Prostate gland (tissue), 2 donors: ENCODE measurements around the gene STXBP5L.

Experiments
- POLR2A ChIP-seq: fragments of 450-650 bp; IDR thresholded peaks from one replicate; pipeline ENCODE4 v1.6.1; 2016; ENCODE audit warnings: antibody characterized with exemption, mild to moderate bottlenecking
- TF ChIP-seq, protein P1 (sequence below), 4 experiments: fragments of 200-600 bp in 2 of 4; fragments of 450-650 bp in 2 of 4; sonication (generic) in 2 of 4; IDR thresholded peaks; 1 replicate in 3 of 4; 2 replicates in 1 of 4; pipeline ENCODE4 v1.5.1; 2016 to 2019; ENCODE audit warnings: antibody characterized with exemption in 4 of 4, mild to moderate bottlenecking in 2 of 4, moderate library complexity in 2 of 4

DNA sequence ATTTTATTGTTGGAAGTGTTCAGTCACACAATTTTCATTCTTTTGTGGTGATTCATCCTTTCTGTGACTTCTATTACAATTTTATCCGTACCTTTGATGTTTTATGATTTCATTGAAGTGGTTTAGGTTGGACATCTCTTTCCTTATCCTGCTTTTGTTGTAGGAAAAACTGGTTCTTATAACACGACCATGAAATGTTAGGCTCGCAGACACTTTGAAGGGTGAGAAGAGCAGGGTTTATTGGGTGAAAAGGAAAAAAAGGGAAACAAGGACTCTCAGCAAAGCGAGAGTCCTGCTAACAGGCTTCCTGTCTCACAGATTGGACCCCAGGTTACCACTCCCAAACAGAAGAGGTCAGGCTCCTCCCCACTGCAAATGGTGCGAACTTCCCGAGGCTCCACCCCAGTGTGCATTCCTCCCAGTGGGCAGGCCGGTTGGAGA, 257.4 kb downstream of the STXBP5L start:
- TF ChIP-seq, protein P1, sequence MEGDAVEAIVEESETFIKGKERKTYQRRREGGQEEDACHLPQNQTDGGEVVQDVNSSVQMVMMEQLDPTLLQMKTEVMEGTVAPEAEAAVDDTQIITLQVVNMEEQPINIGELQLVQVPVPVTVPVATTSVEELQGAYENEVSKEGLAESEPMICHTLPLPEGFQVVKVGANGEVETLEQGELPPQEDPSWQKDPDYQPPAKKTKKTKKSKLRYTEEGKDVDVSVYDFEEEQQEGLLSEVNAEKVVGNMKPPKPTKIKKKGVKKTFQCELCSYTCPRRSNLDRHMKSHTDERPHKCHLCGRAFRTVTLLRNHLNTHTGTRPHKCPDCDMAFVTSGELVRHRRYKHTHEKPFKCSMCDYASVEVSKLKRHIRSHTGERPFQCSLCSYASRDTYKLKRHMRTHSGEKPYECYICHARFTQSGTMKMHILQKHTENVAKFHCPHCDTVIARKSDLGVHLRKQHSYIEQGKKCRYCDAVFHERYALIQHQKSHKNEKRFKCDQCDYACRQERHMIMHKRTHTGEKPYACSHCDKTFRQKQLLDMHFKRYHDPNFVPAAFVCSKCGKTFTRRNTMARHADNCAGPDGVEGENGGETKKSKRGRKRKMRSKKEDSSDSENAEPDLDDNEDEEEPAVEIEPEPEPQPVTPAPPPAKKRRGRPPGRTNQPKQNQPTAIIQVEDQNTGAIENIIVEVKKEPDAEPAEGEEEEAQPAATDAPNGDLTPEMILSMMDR (IDR thresholded peaks at IDR 0.05): no peak
- TF ChIP-seq POLR2A: no peak
